OCI-LY7 (cell line): ENCODE data around the gene MAN1C1. TPM values are rescaled to one million over a fixed set of nuclear protein-coding genes. Genes with fewer than 3 reads are reported as not detected.

Experiments
- BruUV-seq: library from RNA; stranded (reverse); fragments of 400-500 nt; replicated peaks from 2 replicates; lab custom pipeline; 2021; lab: Mats Ljungman, UMichigan
- CTCF ChIA-PET: fragments of 300-600 bp; sonication (Branson Sonifier 250); formaldehyde crosslinking; loops from one replicate; lab custom pipeline; 2022; ENCODE audit warnings: antibody characterized with exemption; ENCODE audit not compliant: unreplicated experiment; lab: Charles Lee
- POLR2A ChIA-PET: fragments of 300-600 bp; sonication (Branson Sonifier 250); formaldehyde crosslinking; loops from one replicate; lab custom pipeline; 2022; ENCODE audit warnings: antibody characterized with exemption; lab: Charles Lee
- DNase-seq: peaks from one replicate; pipeline ENCODE4 v3.0.0-alpha.2; 2015; ENCODE audit warnings: low spot score
- H2AFZ ChIP-seq: fragments of 200-600 bp; sonication (generic), shearing (Covaris generic); 2 replicates; pipeline ENCODE4 v1.6.1; 2014; ENCODE audit warnings: mild to moderate bottlenecking, antibody characterized with exemption, low read length, moderate library complexity
- H3K27ac ChIP-seq: fragments of 200-600 bp; sonication (generic); 2 replicates; pipeline ENCODE4 v1.5.1; 2014; ENCODE audit warnings: mixed run types, low read depth, mild to moderate bottlenecking, moderate library complexity, low read length, inconsistent platforms; ENCODE audit not compliant: poor library complexity, severe bottlenecking
- H3K36me3 ChIP-seq: fragments of 200-600 bp; sonication (generic); 2 replicates; pipeline ENCODE4 v1.6.1; 2014; ENCODE audit warnings: mild to moderate bottlenecking, antibody characterized with exemption, low read length, moderate library complexity, mixed read lengths; ENCODE audit not compliant: insufficient read depth
- H3K4me1 ChIP-seq: fragments of 200-600 bp; sonication (generic); 2 replicates; pipeline ENCODE4 v1.5.1; 2014; ENCODE audit warnings: mild to moderate bottlenecking, low read length; ENCODE audit not compliant: insufficient read depth, poor library complexity, severe bottlenecking
- H3K4me2 ChIP-seq: fragments of 200-600 bp; sonication (generic); 2 replicates; pipeline ENCODE4 v1.6.1; 2014; ENCODE audit warnings: mild to moderate bottlenecking, low read length
- H3K4me3 ChIP-seq: fragments of 200-600 bp; sonication (generic); 2 replicates; pipeline ENCODE4 v1.5.1; 2014; ENCODE audit warnings: mild to moderate bottlenecking, low read depth, low read length; ENCODE audit not compliant: poor library complexity, severe bottlenecking
- H3K79me2 ChIP-seq: fragments of 200-600 bp; sonication (generic); 2 replicates; pipeline ENCODE4 v1.6.1; 2016; ENCODE audit warnings: low read depth, mild to moderate bottlenecking, low read length, moderate library complexity, mixed read lengths; ENCODE audit not compliant: insufficient read depth
- H3K9me2 ChIP-seq: fragments of 200-600 bp; sonication (generic); 2 replicates; pipeline ENCODE4 v1.6.1; 2016; ENCODE audit warnings: mild to moderate bottlenecking, low read length, mixed read lengths; ENCODE audit not compliant: insufficient read depth
- H3K9me3 ChIP-seq: fragments of 200-600 bp; sonication (generic); 2 replicates; pipeline ENCODE4 v1.6.1; 2014; ENCODE audit warnings: mild to moderate bottlenecking, mixed run types, low read length, mixed read lengths
- H4K20me1 ChIP-seq: fragments of 200-600 bp; sonication (generic); 2 replicates; pipeline ENCODE4 v1.6.1; 2014; ENCODE audit warnings: mild to moderate bottlenecking, antibody characterized with exemption, low read length, moderate library complexity, mixed read lengths; ENCODE audit not compliant: insufficient read depth
- EZH2phosphoT487 ChIP-seq: fragments of 200-600 bp; sonication (generic); IDR thresholded peaks from 2 replicates; pipeline ENCODE4 v1.6.1; 2018; ENCODE audit warnings: low read depth, borderline replicate concordance, mild to moderate bottlenecking, mixed run types, antibody characterized with exemption, low read length, moderate library complexity, mixed read lengths
- intact Hi-C: fragments of 100-400 bp; cut with micrococcal nuclease; formaldehyde crosslinking; loops from one replicate; pipeline ENCODE4 v1.10.0; 2022; ENCODE audit not compliant: unreplicated experiment
- total RNA-seq, 2 experiments: library from RNA; depleted of rRNA in 1 of 2; stranded (reverse); fragments of >200 nt in 1 of 2; shearing (Covaris generic) in 1 of 2; gene quantifications; 2 replicates each; pipeline ENCODE4 v1.2.3, GENCODE V29; 2014 to 2022
- TF ChIP-seq, protein P1 (sequence below): fragments of 200-600 bp; sonication (generic); conservative IDR thresholded peaks from 2 replicates; pipeline ENCODE4 v1.5.1; 2014; ENCODE audit warnings: mild to moderate bottlenecking, antibody characterized with exemption, low read length, moderate library complexity, mixed read lengths

The MAN1C1 gene
- total RNA-seq, 2 experiments from 2014 or later: 3.0 to 4.9 TPM

- H3K79me2 ChIP-seq: 0 out of 2 replicates have a peak, but pooled peaks cover under 1% of the 10 kb centered on the region
- peaks cover 13% of the 10 kb centered on the region; the same call in 1 of the 2 replicates for H3K36me3 ChIP-seq
- TSS peak; percentile 56 for BruUV-seq
- POLR2A ChIA-PET: interaction anchor here (1.0 to 4.0 kb wide), 2 partner anchors 17 to 19 kb away, joined by 3 to 51 read pairs; no protein-coding TSS in a partner anchor
- H3K4me1 ChIP-seq: peaks cover 56% of the 10 kb centered on the region
- no peak for DNase-seq
- no peaks in the 10 kb centered on the region for H3K9me2 ChIP-seq
- H2AFZ ChIP-seq: no peak overlapping the region
- no peaks in the 10 kb centered on the region for H3K9me3 ChIP-seq
- H3K27ac ChIP-seq: no peak overlapping the region
- no peak overlapping the region for H3K4me3 ChIP-seq
- CTCF ChIA-PET: no interaction called here
- H4K20me1 ChIP-seq: no peaks in the 10 kb centered on the region
- no peak for TF ChIP-seq EZH2phosphoT487
- TF ChIP-seq, protein P1, sequence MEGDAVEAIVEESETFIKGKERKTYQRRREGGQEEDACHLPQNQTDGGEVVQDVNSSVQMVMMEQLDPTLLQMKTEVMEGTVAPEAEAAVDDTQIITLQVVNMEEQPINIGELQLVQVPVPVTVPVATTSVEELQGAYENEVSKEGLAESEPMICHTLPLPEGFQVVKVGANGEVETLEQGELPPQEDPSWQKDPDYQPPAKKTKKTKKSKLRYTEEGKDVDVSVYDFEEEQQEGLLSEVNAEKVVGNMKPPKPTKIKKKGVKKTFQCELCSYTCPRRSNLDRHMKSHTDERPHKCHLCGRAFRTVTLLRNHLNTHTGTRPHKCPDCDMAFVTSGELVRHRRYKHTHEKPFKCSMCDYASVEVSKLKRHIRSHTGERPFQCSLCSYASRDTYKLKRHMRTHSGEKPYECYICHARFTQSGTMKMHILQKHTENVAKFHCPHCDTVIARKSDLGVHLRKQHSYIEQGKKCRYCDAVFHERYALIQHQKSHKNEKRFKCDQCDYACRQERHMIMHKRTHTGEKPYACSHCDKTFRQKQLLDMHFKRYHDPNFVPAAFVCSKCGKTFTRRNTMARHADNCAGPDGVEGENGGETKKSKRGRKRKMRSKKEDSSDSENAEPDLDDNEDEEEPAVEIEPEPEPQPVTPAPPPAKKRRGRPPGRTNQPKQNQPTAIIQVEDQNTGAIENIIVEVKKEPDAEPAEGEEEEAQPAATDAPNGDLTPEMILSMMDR: no peak
- H3K4me2 ChIP-seq: no peak overlapping the region
- intact Hi-C loops: no loop called here
Measured at GRCh38 chr1:25568090-25568833, 48.3 kb upstream of the MAN1C1 start.

DNA sequence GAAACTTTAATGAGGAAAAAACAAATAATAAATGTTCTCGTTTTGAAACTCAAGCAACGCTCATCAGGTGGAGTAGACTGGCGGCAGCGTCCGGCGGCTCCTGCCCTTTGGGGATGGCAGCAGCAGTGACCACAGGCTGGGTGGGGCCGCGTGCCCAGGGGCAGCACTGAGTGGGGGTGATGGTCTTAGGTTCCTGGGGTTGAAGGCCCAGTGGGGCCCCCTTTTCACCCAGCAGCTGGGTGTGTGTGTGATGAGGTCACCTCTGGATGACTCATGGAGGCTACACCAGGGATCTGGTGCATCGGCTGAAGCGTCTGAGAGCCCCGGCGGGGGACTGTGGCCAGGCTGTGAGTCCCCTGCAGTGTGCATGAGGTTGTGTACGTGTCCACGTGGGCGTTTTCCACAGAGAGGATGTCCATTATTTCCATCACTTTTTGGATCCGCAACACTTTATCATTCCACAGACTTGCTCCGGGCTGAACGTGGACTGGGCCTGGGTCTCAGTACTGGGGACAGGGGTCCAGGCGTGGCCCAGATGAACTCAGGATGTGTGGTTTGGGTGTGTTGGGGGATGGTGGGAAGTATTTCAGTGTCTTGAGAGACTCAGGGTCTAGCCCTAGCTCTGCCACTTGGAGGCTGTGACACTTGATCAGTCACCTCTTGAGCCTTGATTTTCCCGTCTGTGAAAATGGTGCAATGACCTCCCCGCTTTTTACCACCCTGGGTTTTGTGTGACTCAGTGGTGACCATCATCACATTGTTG, 47.6 kb upstream of the MAN1C1 start:
- H2AFZ ChIP-seq: no peak overlapping the region
- no peaks in the 10 kb centered on the region for H3K9me2 ChIP-seq
- no TSS peak for BruUV-seq
- intact Hi-C loops: no loop called here
- no peak for DNase-seq
- H4K20me1 ChIP-seq: no peaks in the 10 kb centered on the region
- H3K4me1 ChIP-seq: peaks cover 48% of the 10 kb centered on the region
- H3K4me3 ChIP-seq: no peak overlapping the region
- POLR2A ChIA-PET: interaction anchor here (0.9 kb wide), 1 partner anchor 10 kb away, joined by 4 read pairs; no protein-coding TSS in a partner anchor
- CTCF ChIA-PET: interaction anchor here (1.3 kb wide), 1 partner anchor 20 kb away, joined by 3 read pairs; no protein-coding TSS in a partner anchor
- H3K9me3 ChIP-seq: no peaks in the 10 kb centered on the region
- no peaks in the 10 kb centered on the region for H3K79me2 ChIP-seq
- no peak overlapping the region for H3K4me2 ChIP-seq
- peaks cover 8% of the 10 kb centered on the region; the same call in 1 of the 2 replicates for H3K36me3 ChIP-seq
- TF ChIP-seq, protein P1: no peak
- TF ChIP-seq EZH2phosphoT487: no peak
- H3K27ac ChIP-seq: no peak overlapping the region
